SK-N-MC (cell line): ENCODE measurements around the gene ZNF595.

ENCODE experiments used
- FOXP2 ChIP-seq: optimal IDR thresholded peaks from 2 replicates; pipeline ENCODE3; 2011; ENCODE audit warnings: mild to moderate bottlenecking, moderate library complexity; ENCODE audit not compliant: insufficient read depth; ENCODE audit errors: extremely low read length, control extremely low read depth
- POLR2AphosphoS5 ChIP-seq: IDR thresholded peaks from 2 replicates; pipeline ENCODE4 v1.6.1; 2012; ENCODE audit warnings: mild to moderate bottlenecking, low read depth, low read length, borderline replicate concordance

DNA sequence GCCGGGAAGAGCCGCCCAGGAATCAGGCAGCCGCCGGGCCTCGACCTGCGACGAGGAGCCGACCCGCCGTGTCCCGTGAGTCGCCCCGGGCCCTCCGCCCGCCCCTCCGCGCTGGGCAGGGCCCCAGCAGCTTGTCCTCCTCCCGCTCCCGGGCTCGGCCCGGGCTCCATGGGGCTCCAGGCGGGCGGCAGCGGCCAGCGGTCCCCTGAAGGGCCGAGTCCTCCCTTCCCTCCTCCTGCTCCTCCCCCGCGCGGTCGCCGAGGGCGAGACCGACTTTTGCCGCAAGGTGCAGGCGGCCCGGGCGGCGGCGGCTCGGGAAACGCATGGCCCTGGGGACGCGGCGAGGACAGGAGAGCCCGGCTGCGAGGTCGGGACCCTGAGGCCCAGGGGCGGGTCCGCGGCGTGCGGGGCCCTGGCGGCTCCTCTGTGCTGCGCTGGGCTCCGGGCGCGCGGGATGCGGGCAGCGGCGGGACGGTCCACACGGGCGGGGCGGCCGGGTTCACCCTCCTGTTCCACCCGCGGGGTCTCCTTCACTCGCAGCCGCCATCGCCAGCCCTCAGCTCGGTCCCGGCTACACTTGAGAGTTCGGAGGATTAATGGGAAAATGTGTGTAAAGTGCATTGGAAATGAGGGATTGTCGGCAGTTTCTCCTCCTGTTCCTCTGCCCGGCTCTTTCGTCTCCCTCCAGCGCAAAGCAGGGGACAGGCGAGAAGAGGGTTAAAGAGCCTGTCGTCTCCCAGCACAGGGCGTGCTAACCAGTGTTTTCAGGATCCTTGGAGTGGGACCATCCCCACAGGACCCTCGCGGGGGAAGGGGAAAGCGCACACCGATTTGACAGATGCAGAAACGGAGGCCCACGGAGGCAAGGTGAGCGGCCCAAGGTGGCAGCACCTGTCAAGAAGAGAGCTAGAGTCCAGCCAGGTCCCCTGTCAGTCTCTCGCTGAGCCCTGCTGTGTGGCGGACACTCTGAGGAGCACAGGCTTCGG, 54.6 kb downstream of the ZNF595 start:
- TF ChIP-seq POLR2AphosphoS5 (no peak), FOXP2 (no peak)
